ENCODE measurements around the gene PDZD4.
"Not testable (repeated sequence)": the region's sequence is repeated elsewhere in the genome, so short reads cannot be mapped to it uniquely, and the experiment has no call there.

Gene PDZD4

DNA sequence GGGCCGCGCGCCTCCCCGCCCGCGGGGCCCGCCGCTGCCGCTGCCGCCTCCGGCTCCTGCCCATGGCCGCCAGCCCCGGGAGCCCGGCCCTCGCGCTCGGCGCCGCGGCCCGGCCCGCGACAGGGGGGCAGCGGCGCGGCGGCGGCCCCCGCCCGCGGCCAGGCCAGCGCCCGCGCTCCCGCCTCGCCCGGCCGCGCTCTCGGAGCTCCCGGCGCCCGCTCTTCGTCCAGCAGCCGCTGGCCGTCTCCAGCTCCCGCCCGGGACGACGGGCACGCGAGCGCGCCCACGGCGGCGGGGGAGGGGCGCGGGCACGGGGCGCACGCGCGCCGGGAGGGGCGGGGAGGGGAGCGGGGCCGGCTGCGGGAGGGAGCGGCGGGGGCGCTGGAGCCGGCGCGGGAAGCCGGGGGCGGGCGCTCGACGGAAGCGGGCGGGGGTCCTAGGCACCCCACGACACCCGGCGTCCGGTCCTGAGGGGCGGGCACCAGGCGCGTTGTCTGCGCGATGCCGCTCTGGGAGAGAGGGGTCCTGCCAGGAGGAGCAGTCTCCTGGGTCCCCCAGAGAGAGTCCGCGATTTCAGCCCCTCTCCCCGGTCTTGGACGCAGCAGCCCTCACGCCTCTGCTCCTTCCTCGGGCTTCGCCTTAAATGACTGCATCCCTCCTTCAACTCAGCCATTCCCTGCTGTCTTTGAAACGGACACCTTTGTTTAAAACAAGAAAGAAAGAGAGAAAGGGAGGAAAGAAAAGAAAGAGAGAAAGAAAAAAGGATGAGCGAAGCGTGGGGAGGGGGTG, 490 bp upstream of the PDZD4 start:
- peak; percentile 22 for DNase-seq

DNA sequence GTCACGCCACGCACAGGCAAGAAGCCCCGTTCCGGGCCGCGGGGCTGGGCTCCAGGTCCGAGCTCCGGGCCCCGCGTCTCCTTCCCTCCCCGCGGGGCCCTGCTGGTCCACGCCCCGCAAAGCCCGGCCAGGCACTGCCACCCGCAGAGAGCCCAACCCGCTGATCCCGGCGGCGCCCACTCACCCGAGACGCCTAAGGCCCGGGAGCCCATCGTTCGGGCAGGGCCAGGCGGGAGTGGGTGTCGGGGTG, 870 bp downstream of the PDZD4 start:
- no peak for DNase-seq

DNA sequence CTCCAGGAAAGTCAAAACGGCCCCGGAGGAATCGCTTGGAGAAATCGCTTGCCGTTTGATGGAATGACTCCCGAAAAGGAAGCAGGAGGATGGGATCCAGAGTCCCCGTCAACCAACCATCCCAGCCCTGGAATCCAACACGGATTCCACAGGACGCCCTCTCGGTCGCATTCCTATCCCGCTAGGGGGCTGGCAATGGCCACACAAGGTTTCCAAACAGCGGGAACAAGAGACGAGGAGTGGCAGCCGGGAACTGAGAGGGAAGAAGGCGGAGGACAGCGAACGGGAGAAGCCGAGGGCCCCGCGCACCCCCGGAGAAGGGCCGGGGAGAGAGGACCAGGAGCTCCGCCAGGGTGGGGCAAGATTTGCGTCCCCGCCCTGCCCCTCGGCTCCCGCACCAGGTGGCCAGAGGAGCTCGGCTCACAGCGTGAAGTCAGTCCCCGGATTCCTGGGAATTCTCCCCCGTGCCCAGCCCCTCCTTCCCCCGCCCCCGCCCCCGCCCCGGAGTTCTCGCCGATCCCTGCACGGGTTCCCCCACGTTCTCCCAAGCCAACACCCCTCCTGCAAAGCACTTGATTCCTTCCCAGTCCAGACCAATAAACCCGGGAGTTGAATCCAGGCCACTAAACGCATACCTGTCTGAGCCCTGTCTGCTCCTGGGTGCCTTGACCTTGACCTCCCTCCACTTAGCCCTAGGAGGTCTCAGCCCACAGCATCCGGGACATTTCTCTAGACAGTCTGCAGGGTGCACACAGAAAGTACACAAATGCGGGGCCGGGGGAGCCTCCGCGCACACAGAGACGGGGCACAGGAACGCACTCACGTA, 1.4 kb downstream of the PDZD4 start:
- DNase-seq, result no peak

DNA sequence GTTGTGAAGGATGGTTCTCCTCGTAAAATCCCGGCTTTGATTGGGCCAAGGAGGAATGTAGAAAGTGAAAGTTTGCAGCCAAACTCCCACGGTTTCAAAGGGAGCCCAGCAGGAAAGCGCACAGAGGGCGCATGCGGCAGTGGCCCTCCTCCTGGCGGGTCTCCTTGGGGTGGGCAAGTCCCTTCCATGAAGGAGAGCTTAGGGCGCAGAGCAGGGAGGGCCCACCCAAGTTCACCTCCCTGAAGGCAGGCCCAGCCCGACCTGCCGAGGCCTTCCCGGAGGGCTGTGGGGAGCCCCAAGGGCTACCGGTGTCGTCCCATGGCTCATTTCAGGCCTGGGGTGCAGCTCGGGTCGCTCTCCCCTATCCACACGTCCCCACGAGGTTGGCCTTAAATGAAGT, 2.0 kb downstream of the PDZD4 start:
- no peak for DNase-seq

DNA sequence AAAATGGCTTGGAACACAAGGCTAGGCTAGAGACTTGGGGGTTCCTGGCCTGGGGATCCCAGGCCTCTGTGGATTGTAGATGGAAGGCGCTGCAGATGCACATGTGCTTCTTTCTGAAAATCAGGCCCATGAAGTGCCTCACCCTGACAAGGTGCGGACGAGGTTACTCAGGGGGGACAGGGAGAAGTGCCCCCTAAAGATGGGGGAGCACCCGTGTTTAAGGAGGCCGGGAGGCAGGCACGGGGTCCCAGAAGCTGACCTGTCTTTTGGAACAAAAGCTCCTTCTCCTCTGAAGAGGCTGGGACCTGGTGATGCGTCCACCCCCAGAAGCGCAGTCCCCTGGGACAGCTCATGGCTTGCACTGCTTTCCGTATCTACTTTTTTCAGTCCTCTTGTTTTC, 2.4 kb downstream of the PDZD4 start:
- no peak for DNase-seq

DNA sequence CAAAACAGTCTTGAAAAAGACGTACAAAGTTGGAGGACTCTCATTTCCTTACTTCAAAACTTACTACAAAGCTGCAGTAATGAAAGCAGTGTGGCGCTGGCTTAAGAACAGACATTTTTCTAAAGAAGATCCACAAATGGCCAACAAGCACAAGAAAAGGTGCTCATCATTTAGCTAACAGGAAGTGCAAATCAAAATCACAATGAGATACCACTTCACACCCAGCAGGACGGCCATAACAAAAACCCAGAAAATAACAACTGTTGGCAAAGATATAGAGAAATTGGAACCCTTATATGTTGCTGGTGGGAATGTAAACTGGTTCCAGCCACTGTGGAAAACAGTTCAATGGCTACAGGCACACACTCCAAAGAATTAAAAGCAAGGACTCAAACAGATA, 3.3 kb downstream of the PDZD4 start:
- DNase-seq, result no peak

DNA sequence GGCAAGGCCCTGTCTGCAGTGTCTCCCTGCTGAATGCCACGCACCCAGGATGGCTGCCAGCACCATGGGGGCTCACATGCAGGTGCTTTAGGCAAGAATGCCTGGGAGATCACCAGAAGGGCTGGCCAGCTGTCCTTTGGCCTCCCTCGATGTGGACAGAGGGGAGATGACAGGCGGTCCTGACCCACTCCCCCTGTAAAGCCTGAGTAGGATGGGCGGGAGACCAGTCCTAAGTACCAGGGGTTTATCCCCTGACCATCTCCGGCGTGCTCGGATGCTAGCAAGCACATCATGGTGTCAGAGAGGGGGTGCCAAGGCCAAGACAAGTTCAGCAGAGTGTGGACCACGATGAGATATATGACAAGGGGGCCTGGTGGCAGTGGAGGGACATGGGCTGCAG, 5.3 kb downstream of the PDZD4 start:
- DNase-seq, result no peak

DNA sequence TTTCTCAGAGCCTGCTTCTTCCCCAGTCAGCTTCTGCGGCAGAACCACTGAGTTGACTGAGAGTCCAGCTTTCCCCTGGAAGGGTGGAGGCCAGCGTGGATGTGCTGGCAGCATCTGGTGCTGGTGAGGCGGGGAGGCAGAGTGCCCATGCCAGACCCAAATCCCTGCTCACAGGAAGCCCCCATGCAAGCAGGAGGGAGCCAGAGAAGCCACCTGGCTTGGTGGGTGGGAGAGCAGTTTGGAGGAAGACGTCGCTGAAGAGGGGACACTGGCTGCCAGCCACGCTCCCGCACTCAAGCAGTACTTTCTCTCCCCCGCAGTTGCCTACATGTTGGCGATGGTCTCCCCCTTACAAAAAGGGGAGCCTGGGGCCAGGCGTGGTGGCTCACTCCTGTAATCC, 6.0 kb downstream of the PDZD4 start:
- no peak for DNase-seq

DNA sequence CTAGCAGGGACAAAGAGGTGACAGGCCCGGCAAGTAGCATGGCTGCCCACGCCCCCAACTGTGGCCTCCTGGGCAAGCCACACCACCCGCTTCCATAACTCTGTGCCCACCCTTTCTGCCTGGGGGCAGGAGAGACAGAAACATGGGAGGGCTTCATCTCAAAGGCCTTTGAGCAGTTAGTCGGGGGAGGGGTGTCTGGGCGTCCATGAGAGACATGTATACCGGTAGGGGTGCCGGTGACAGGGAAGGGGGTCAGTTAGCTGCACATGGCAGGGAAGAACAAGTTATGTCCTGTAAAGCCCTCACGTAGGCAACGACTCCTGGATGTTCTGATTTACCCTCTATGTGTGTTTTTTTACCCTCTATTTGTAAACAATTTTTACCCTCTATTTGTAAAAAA, 9.3 kb downstream of the PDZD4 start:
- DNase-seq, result peak; percentile 31

DNA sequence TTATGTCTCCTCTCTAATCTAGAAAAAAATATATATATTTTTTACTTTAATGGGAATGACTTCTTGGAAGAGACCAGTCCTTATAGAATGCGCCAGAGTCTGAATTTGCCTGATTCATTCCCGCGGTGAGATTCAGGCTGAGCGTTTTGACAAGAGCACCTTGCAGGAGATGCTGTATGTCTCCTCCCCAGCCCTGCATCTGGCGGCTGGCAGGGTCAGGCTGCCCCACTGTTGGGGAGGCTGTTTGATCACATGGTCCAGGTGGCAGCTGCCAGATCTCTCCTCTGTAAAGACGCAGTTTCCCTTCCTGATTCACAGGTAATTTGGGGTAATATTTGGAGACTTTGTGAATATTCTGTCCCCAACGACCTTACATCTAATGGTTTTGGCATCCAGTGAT, 9.7 kb downstream of the PDZD4 start:
- DNase-seq, result peak; percentile 28

DNA sequence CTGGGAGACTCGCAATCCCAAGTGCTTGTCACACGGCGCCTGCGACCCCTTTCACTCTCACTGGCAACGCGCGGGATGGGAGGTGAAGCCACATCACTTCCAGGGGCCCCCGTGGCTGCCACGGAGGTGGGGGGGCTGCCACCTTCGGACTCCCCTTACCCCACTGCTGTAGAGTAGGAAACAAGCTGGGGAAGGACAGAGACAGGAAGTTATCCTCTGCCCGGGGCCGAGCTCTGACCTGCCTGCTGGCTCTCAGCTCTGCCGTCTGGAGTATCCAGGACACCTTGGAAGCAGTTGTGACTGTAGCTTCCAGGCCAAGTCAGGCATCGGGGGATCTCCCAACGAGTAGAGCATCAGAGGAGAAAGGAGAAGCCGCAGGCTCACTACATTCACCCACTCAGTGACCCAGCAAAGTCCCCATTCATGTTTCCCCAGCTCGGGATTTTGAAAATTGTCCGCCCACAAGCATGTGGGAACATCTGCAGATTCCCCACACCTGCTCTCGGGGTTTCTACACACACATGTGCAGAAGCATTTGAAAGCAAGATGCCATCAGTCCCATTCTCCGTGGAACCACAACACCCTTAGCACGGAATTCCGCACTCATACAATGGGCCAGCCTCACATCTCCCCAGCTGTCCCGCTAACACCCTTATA, 10.8 kb downstream of the PDZD4 start:
- DNase-seq, result peak; percentile 46

DNA sequence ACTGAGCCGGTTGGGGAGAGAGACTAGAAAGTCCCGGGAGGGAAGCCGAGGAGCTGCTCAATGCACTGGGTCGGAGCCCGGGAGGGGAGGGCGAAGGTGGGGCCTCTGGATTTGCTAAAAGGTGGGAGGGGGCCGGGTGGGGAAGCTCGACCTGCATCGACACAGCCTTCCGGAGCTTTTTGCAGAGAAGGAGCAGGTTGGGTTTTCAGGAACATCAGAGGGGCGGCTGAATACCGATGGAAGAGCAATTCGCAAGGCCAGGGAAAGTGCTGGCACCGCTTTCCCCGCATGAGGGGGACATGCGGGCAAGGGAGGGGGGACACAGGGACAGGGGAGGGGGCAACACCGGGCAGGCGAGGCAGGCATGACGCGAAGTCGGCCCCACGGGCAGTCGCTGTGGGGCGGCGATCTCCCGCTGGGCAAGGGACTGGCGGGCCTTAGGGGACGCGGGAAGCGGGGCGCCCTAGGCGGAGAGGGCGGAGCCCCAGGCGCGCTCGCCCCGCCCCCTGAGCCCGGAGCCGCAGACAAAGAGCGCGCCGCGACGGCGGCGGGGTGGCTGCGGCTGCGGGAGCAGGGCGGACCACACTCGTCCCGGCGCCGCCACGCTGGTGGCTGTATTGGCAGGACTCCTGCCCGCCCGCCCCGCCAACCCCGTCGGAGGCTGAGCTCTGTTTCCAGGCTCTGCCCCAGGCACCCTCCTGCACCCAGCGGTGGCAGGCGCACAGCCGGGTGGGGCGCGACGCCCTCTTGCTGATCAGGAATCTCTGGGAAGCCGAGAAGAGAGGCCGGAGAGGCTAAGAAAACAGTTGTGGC, 11.6 kb downstream of the PDZD4 start:
- peak; percentile 66 for DNase-seq

DNA sequence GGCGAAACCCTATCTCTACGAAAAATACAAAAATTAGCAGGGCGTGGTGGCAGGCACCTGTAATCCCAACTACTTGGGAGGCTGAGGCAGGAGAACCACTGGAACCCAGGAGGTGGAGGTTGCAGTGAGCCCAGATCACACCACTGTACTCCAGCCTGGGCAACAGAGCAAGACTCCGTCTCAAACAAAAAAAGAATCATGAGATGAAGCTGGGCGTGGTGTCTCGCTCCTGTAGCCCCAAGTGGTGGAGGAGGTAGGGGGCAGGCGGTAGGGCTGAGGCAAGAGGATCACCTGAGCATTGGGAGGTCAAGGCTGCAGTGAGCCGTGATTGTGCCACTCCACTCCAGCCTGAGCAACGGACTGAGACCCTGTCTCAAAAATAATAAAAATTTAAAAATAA, 12.3 kb downstream of the PDZD4 start:
- not testable (repeated sequence) for DNase-seq

DNA sequence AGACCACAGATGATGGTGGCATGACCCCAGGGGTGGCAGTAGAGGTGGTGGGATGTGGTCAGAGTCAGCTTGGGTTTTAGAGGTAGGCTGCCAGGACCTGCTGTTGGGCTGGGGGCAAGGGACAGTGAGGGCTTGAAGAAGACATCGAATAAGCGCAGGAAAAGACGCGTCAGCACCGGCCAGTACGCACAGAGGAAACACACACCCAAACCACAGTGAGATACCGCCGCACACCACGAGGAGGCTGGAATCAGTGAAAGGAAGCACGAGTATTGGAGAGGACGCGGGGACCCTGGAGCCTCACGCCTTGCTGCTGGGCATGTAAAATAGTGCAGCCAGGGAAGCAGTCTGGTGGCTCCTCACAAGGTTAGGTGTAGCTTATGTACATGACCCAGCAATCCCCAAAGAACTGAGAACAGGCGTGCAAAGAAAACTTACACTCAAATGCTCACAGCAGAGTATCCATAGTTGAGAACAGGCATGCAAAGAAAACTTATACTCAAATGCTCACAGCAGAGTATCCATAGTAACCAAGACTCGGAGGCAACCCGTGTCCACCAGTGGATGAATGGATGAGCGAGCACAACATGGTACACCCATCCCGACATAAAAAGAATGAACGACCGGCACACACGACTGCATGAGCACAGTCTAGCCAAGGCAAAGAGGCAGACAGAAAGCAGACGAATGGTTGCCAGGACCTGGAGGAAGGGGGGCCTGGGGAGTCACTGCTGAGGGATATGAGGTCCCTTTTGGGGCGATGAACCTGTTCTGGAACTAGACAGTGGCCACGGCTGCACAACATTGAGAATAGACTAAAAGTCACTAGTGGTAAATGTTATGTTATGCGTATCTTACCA, 13.3 kb downstream of the PDZD4 start:
- DNase-seq, result no peak

DNA sequence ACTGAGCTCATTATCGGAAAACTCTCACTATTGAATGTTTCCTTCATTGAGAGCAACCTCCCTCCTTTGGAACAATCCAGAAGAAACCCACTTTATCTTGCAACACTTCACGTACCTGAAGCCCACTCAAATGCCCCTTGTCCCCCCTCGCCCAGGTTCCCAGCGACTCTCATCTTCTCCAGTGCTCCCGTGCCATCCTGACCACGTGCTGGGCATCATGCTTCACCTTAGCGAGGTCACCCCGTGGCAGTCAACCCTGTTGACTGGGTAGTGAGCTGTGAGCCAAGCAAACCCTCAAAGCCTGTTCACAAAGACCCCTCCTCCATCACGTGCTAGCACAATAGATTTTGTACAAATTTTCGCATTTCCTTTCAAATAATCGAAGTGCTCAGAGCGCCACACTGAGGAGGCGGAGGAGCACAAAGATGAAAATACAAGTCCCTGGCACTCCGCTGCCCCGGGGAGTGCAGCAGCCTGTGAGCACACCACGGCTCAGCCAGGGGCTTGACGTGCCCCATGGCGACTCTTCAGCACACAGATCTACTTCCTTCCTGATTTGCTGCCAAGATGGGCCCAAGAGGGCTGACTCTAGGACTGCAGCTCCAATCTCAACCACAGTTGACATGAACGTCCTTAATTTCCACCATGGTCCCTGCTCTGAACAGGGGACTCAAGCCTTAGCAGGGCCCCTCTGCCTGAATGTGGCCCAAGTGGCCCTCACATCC, 15.6 kb downstream of the PDZD4 start:
- no peak for DNase-seq

DNA sequence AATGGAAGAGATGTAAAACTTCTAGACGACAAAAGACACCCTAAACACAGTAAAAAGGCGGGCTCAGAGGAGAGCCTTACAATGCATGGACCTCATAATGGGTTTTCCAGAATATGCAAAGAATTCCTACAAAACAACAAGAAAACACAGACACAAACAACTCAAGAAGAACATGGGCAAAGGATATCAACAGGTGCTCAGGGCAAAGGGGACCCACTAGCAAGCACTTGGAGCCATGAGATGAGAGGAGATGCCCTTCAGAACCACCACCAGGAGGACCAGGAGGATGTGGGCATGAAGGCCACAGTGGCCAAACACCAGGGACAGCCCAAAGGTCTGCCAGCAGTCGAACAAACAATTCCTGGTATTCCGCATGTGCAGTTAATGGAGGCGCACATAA, 17.2 kb downstream of the PDZD4 start:
- no peak for DNase-seq

DNA sequence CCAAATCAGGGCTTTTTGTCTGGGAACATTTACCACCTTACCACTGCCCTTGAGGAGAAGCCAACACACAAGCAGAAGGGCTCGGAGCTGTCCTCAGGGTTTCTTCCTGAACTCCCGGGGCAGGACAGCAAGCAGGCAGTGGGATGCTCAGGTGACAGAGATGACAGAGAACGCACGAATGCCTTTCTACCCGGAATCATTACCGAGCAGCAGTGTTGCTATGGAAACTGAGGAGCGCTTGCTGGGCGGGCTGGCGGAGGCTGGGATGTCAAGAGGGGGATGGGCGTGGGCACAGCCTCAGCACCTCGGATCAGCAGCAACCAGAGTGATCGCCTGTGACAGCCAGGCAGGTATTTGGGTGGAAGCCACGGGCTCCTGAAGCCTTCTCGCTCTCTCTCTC, 18.1 kb downstream of the PDZD4 start:
- DNase-seq, result no peak

DNA sequence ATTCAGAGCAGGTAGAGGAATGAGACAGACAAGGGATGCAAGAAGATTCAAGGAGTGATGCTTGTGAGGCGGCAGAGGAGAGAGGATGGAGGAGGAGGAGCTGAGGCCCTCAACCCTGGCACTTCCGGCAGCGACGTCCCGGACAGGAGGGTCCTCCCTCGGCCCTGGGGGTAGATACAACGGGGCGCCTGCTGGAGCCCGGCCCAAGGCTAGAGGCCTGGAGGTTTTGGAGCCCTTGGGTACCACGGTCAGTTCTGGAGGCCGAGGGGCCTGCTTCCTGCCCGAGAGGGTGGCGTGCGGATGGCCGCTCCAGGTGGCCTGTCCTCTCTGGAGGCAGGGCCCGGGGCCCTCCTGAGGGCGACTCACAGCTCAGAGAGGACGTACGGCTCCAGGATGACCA, 22.4 kb downstream of the PDZD4 start:
- no peak for DNase-seq

DNA sequence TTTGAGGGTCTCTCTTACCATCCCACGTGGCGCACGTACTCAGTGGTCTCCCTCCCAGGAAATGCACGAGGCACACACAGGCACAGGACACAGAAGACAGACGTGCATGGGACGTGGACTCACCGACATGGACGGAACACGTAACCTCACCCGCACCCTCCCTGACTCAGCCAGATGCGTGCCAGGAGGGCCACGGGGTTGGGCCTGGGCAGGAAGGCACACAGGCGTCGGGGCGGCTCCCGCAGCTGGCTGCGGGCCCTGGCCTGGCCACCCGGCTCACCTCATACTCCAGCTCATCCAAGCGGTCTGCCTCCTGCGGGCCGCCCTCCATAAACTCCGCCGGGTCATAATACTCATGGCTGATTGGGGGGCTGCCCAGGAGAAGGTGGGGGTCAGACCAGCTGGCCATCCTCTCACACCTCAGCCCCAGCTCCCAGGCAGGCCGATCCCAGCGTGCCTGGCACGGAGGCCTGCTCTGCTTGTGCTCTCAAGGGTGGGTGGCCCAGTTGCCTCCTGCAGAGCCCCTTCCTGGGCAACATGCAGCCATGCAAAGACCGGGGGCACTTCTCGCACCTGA, 23.3 kb downstream of the PDZD4 start:
- DNase-seq, result no peak

DNA sequence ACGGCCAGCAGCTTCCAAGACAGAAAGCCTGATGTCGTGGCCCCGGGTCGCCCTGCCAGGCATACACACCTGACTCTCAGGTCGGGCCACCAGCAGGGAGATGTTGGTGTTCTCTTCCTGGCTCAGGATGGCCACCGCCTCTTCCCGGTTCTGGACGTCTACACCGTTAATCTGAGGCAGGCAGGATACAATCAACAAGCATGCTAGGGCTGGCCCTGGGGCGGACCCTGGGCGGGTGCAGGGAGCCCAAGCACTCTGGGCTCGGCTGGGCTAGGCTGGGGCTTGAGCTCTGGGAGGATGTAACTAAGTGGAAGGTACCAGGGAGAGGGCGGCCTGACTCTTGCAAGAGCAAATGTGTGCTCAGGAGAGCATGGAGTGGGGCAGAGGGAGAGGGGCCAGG, 24.9 kb downstream of the PDZD4 start:
- DNase-seq, result no peak

DNA sequence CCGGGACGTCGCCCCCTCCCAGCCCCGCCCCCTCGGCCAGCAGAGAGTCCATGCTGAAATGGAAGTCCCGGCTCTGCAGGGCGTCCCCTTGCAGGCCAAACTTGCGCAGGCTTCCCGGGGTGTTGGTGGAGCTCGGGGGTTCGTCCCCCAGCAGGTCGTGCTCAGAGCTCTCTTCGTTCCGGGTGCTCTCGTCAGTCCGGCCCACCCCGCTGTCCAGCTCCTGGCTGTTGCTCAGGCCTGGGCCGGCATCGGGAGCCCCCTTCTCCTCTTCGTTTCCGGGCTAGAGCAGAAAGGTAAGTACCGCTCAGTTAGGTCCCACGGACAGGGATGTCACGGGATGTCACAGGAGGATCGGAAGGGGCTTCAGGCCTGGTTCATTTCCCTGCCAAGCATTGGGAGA, 25.7 kb downstream of the PDZD4 start:
- no peak for DNase-seq

All from NCI-H1092 treated with DMSO at 0.1 percent for 48 hours (cell line).